SH-SY5Y (cell line): ENCODE measurements around the gene SUMF1.

Experiments
- GATA2 ChIP-seq: IDR thresholded peaks from 2 replicates; pipeline ENCODE4 v1.6.1; 2011; ENCODE audit warnings: mild to moderate bottlenecking, low read depth, low read length
- GATA3 ChIP-seq: IDR thresholded peaks from 2 replicates; pipeline ENCODE4 v1.6.1; 2011; ENCODE audit warnings: low read depth, mild to moderate bottlenecking, low read length, moderate library complexity

- TF ChIP-seq GATA2 (no peak), GATA3 (no peak)
These were observed 24.8 kb upstream of the SUMF1 start for GRCh38 chr3:4491855-4492207.
